Muscle of leg (tissue), 11 donors: ENCODE data around the gene TMEM182. TPM values are rescaled to one million over a fixed set of nuclear protein-coding genes. Genes with fewer than 3 reads are reported as not detected.

Experiments used
- DNase-seq: peaks from one replicate; pipeline ENCODE4 v3.0.0; 2013
- H3K27ac ChIP-seq: one replicate; pipeline ENCODE4 v1.5.1; 2013; ENCODE audit warnings: mild to moderate bottlenecking, low read length, control low read depth
- H3K27me3 ChIP-seq: one replicate; pipeline ENCODE4 v1.6.1; 2013; ENCODE audit warnings: low read length; ENCODE audit not compliant: control insufficient read depth, insufficient read depth
- H3K36me3 ChIP-seq: one replicate; pipeline ENCODE4 v1.6.1; 2013; ENCODE audit warnings: low read length; ENCODE audit not compliant: control insufficient read depth, insufficient read depth
- H3K4me1 ChIP-seq: one replicate; pipeline ENCODE4 v1.6.1; 2013; ENCODE audit warnings: low read length; ENCODE audit not compliant: control insufficient read depth, insufficient read depth
- H3K4me3 ChIP-seq: one replicate; pipeline ENCODE4 v1.5.1; 2013; ENCODE audit warnings: low read length, control low read depth
- H3K9me3 ChIP-seq: replicated peaks from 2 replicates; pipeline ENCODE4 v1.6.1; 2013; ENCODE audit warnings: low read depth, low read length; ENCODE audit not compliant: control insufficient read depth
- WGBS: methylation state at CpG from one replicate; pipeline ENCODE4 v1.1.5; 2013; ENCODE audit warnings: missing lambda C conversion rate; ENCODE audit not compliant: insufficient coverage; 5-methylcytosine and 5-hydroxymethylcytosine counted together
- polyA plus RNA-seq, 8 donors: library from polyadenylated mRNA; unstranded; fragments of 120-200 nt; gene quantifications; one replicate each; pipeline versions ENCODE4 v1.2.1 to v1.2.3, GENCODE V29; 2013; ENCODE audit warnings: inconsistent platforms in 1 of 8, low replicate concordance in 1 of 8; ENCODE audit not compliant: insufficient read length in 8 of 8, insufficient read depth in 1 of 8
- total RNA-seq: library from RNA; stranded (reverse); fragments of 120-200 nt; gene quantifications from one replicate; pipeline ENCODE4 v1.2.4, GENCODE V29; 2013

The TMEM182 gene
- total and polyA plus RNA-seq, 9 donors: 90.4 to 171 (median 111) TPM

DNA sequence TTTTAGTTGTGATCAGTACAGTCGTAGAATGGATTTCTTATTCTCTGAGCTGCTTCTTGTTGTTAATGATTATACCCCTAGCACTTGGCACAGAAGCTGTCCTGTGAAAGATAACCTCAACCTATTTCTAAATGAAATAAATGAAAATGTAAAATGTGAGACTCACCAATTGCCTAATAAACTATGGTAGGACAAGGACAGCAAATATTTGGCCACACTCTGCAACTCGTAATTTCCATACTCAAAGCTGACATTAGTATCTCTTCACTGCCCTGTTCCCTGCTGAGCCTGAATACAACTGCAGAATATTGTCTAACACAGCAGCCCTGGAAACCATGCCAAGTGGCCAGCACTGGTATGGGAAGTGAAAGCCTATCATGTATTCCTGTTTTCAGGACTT, 34.5 kb downstream of the TMEM182 start:
- no peak overlapping the region for H3K27ac ChIP-seq
- H3K9me3 ChIP-seq: peaks cover 7% of the 10 kb centered on the region
- WGBS: no CpG with 5 or more reads among the region's 2 CpGs
- no peaks in the 10 kb centered on the region for H3K27me3 ChIP-seq
- peaks cover 5% of the 10 kb centered on the region for H3K4me1 ChIP-seq
- H3K36me3 ChIP-seq: peaks cover 6% of the 10 kb centered on the region
- H3K4me3 ChIP-seq: no peak overlapping the region
- DNase-seq: no peak

GRCh38 chr2:102797486-102797885, 35.7 kb downstream of the TMEM182 start:
- Histone ChIP-seq H3K36me3 (peaks cover 6% of the 10 kb centered on the region), H3K4me3 (no peak overlapping the region), H3K27me3 (no peaks in the 10 kb centered on the region), H3K9me3 (peaks cover 18% of the 10 kb centered on the region), H3K27ac (no peak overlapping the region), H3K4me1 (peaks cover 13% of the 10 kb centered on the region)
- DNase-seq: no peak
- 100% methylated on average over 1 of the region's 2 CpGs for WGBS

DNA sequence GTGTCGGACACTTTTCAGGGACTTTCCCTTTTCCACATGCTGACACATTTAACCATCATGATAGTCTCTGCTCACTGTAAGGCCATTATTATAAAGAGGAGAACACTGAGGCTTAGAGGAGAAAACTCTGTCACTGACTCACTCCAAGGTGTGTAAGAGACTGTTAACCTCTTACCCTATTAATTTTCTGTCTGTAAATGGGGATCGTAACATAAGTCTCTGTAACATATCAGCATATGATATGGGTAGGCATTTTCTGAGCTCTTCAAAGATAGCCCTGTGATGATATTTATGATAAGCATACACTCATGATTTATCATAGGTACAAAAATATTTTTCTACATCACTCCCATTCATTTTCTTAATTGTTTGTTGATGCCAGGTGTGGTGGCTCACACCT, 36.4 kb downstream of the TMEM182 start:
- DNase-seq: no peak
- WGBS: no CpG with 5 or more reads among the region's 2 CpGs
- no peaks in the 10 kb centered on the region for H3K27me3 ChIP-seq

DNA sequence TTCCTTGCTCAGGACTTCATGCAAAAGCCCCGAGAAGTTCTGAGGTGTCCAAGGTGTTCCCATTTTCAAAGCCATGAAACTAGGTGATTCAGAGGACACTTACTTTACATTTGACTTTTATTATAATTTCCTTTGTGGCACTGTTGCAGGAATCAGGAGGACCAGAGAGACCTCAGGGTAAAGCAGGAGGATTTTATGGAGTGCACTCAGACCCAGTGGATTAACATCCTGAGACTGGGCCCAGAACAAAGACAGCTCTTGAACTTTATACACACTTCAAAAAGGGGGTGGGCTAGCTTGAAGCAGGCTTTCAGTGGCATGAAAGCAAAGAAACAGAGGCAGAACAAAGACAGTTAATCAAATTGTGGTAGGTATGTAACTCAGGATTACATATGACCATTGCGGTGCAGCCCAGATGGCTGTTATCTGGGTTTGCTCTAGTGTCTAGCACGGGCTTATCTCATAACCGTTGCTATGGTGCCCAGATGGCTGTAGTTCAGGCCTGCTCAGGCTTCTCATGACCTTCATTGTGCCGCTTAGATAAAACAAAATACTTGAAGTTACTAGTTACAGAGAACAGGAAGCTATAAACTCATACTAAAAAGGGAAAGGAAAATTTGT, 39.4 kb downstream of the TMEM182 start:
- Histone ChIP-seq H3K9me3 (peaks cover 18% of the 10 kb centered on the region), H3K27me3 (no peaks in the 10 kb centered on the region), H3K4me3 (no peak overlapping the region), H3K27ac (peak overlapping the region; percentile 18), H3K4me1 (peaks cover 19% of the 10 kb centered on the region), H3K36me3 (peaks cover 6% of the 10 kb centered on the region)
- WGBS: 91% methylated on average over 1 of the region's 5 CpGs
- no peak for DNase-seq

More for the DNA sequence above, 36.4 kb downstream of the TMEM182 start:
- H3K4me3 ChIP-seq: no peak overlapping the region
- peaks cover 18% of the 10 kb centered on the region for H3K9me3 ChIP-seq
- peaks cover 14% of the 10 kb centered on the region for H3K4me1 ChIP-seq
- H3K36me3 ChIP-seq: peaks cover 6% of the 10 kb centered on the region
- no peak overlapping the region for H3K27ac ChIP-seq

DNA sequence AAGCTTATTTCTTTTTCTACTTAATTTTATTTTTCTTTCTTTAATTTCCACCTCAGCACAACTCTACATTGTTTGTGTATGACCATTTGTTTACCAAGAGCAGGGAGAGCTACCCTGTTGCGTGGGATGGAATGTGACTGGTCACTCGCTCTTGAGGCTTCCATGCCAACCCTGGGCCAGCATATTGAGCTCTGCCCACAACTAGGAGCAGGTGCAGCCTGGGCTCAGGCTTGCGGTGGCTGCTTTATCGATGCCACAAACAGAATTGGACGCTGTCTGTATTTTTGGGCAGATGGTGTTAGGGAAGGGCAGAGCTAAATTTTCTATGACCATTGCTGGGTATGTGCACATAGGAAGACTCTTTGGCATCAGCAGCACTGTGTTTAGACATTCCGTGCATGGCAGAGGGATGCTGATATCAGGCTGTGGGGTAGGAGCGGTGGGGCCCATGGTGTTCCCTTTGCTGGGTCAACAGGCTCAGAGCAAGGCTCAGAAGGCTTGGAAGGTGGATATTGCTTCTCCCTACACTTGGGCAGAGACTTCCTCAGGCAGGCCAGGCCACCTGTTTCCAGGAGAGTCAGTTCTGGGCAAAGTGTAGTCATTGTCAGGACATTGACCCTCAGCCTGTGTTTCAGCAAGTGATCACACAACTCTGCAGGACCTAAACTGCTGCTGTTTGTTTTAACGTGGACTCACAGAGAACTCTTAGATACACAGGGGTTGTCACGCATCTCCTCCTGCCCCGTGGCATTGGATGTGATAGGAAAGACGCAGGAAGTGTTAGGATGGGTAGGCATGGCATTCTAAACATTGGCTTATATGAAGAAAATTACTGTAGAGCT, 40.2 kb downstream of the TMEM182 start:
- WGBS: 96% methylated on average over 10 of the region's 11 CpGs
- DNase-seq: peak; percentile 25
- Histone ChIP-seq H3K4me1 (peaks cover 19% of the 10 kb centered on the region), H3K27ac (peak overlapping the region; percentile 52), H3K9me3 (peaks cover 18% of the 10 kb centered on the region), H3K36me3 (peaks cover 6% of the 10 kb centered on the region), H3K27me3 (no peaks in the 10 kb centered on the region), H3K4me3 (no peak overlapping the region)

- no peak overlapping the region for H3K27ac ChIP-seq
- no peaks in the 10 kb centered on the region for H3K27me3 ChIP-seq
- no peak overlapping the region for H3K4me3 ChIP-seq
- H3K9me3 ChIP-seq: peaks cover 18% of the 10 kb centered on the region
- peaks cover 19% of the 10 kb centered on the region for H3K4me1 ChIP-seq
- WGBS: 90% methylated on average over 9 of the region's 13 CpGs
- DNase-seq: no peak
- peaks cover 4% of the 10 kb centered on the region for H3K36me3 ChIP-seq
Observed at GRCh38 chr2:102803041-102803896, 41.4 kb downstream of the TMEM182 start.

- H3K27me3 ChIP-seq: no peaks in the 10 kb centered on the region
- H3K27ac ChIP-seq: no peak overlapping the region
- H3K36me3 ChIP-seq: peaks cover 4% of the 10 kb centered on the region
- 95% methylated on average over 4 of the region's 5 CpGs for WGBS
- no peak for DNase-seq
- peaks cover 18% of the 10 kb centered on the region for H3K9me3 ChIP-seq
- peaks cover 19% of the 10 kb centered on the region for H3K4me1 ChIP-seq
- no peak overlapping the region for H3K4me3 ChIP-seq
Observed at GRCh38 chr2:102803897-102804217, 42.0 kb downstream of the TMEM182 start.

DNA sequence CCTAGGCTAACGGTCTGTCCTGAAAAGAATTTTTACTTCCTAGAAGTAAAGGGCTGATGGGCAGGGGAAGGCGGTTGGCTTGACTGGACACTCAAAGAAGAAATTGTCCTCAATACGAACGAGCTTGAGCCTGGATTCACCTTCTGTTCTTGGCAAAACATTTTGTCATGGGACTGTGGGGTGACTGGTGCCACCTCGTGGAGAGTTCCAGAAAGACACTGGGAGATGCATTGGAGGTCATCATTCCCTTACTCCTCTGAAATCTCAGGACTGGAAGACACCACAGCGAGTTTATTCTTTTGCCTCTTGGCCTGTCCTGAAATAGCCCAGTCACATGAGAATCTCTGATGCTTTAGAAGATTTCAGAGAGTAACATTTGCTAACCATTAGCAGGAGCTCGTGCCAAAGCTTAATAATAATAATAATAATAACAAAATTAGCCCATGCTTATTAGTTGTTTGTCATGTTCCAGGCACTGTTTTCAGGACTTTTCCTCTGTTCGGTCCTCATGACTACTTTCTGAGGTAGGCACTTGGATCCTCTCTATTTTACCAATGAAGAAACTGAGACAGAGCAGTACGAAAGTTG, 44.5 kb downstream of the TMEM182 start:
- Histone ChIP-seq H3K36me3 (no peaks in the 10 kb centered on the region), H3K27ac (no peak overlapping the region), H3K4me3 (no peak overlapping the region), H3K4me1 (peaks cover 19% of the 10 kb centered on the region), H3K27me3 (no peaks in the 10 kb centered on the region), H3K9me3 (peaks cover 10% of the 10 kb centered on the region)
- WGBS: 21% methylated on average over 3 of the region's 9 CpGs
- DNase-seq: peak; percentile 83

GRCh38 chr2:102809291-102810189, 47.7 kb downstream of the TMEM182 start:
- no peak overlapping the region for H3K4me3 ChIP-seq
- no peaks in the 10 kb centered on the region for H3K36me3 ChIP-seq
- no peak for DNase-seq
- no peaks in the 10 kb centered on the region for H3K4me1 ChIP-seq
- no peaks in the 10 kb centered on the region for H3K9me3 ChIP-seq
- H3K27ac ChIP-seq: peak overlapping the region; percentile 6
- H3K27me3 ChIP-seq: no peaks in the 10 kb centered on the region
- 74% methylated on average over 3 of the region's 9 CpGs for WGBS
